Neural cell (in vitro differentiated cells): ENCODE results near the gene C10orf143.

Experiments used
- EP300 ChIP-seq: fragments of 450-650 bp; conservative IDR thresholded peaks from 2 replicates; pipeline ENCODE4 v1.6.1; 2014; ENCODE audit warnings: antibody characterized with exemption, mild to moderate bottlenecking, moderate library complexity; ENCODE audit not compliant: poor library complexity, severe bottlenecking
- EZH2 ChIP-seq: fragments of 200-600, 300-800 bp; shearing (Covaris generic), sonication (generic); IDR thresholded peaks from 2 replicates; pipeline ENCODE4 v1.6.1; 2014; ENCODE audit warnings: antibody characterized with exemption, low read length, borderline replicate concordance, mild to moderate bottlenecking; ENCODE audit not compliant: insufficient read depth, poor library complexity, severe bottlenecking
- TAF1 ChIP-seq: IDR thresholded peaks from 2 replicates; pipeline ENCODE4 v1.6.1; 2012; ENCODE audit warnings: low read depth
- TF ChIP-seq, protein P1 (sequence below): fragments of 450-650 bp; IDR thresholded peaks from 2 replicates; pipeline ENCODE4 v1.5.1; 2014; ENCODE audit warnings: antibody characterized with exemption, mild to moderate bottlenecking, moderate library complexity; ENCODE audit not compliant: poor library complexity, severe bottlenecking
- TF ChIP-seq, protein P2 (sequence below): IDR thresholded peaks from 2 replicates; pipeline ENCODE4 v1.6.1; 2012; ENCODE audit warnings: borderline replicate concordance

DNA sequence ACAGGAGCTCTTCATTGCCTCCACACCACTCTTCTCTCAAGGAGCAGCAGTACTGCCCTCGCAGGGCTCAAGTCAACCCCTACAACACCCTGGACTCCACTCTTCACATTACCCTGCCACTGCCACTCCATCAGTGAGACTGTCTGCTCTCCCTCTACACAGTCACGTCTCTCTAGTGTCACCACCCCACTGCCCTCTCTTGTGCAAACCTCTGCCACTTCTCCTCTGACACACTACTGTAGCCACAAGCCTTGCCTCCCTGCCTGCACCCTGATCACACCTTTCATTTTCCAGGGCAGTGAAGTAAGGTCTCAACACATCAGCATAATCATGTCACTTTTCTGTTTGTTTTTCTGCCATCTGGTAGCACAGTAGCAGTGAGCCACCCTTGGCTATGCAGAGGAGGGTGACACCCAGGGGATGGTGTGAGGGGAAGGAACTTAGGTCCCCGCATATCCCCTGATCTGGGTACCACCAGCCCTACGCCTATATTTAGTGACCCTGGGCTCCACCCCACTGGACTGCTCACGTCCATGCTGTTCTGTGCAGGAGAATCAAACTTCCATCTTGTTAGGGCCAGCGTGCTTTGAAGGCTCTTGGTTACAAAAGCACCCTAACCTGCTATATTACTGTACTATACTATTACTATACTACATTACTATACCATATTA, 1.6 kb downstream of the C10orf143 start:
- TF ChIP-seq, protein P1, sequence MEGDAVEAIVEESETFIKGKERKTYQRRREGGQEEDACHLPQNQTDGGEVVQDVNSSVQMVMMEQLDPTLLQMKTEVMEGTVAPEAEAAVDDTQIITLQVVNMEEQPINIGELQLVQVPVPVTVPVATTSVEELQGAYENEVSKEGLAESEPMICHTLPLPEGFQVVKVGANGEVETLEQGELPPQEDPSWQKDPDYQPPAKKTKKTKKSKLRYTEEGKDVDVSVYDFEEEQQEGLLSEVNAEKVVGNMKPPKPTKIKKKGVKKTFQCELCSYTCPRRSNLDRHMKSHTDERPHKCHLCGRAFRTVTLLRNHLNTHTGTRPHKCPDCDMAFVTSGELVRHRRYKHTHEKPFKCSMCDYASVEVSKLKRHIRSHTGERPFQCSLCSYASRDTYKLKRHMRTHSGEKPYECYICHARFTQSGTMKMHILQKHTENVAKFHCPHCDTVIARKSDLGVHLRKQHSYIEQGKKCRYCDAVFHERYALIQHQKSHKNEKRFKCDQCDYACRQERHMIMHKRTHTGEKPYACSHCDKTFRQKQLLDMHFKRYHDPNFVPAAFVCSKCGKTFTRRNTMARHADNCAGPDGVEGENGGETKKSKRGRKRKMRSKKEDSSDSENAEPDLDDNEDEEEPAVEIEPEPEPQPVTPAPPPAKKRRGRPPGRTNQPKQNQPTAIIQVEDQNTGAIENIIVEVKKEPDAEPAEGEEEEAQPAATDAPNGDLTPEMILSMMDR: no peak
- TF ChIP-seq EZH2: no peak
- no peak for TF ChIP-seq EP300
- TF ChIP-seq, protein P2, sequence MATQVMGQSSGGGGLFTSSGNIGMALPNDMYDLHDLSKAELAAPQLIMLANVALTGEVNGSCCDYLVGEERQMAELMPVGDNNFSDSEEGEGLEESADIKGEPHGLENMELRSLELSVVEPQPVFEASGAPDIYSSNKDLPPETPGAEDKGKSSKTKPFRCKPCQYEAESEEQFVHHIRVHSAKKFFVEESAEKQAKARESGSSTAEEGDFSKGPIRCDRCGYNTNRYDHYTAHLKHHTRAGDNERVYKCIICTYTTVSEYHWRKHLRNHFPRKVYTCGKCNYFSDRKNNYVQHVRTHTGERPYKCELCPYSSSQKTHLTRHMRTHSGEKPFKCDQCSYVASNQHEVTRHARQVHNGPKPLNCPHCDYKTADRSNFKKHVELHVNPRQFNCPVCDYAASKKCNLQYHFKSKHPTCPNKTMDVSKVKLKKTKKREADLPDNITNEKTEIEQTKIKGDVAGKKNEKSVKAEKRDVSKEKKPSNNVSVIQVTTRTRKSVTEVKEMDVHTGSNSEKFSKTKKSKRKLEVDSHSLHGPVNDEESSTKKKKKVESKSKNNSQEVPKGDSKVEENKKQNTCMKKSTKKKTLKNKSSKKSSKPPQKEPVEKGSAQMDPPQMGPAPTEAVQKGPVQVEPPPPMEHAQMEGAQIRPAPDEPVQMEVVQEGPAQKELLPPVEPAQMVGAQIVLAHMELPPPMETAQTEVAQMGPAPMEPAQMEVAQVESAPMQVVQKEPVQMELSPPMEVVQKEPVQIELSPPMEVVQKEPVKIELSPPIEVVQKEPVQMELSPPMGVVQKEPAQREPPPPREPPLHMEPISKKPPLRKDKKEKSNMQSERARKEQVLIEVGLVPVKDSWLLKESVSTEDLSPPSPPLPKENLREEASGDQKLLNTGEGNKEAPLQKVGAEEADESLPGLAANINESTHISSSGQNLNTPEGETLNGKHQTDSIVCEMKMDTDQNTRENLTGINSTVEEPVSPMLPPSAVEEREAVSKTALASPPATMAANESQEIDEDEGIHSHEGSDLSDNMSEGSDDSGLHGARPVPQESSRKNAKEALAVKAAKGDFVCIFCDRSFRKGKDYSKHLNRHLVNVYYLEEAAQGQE: no peak
- no peak for TF ChIP-seq TAF1
